Sigmoid colon (tissue), 7 donors: ENCODE data around the gene TAF10. TPM values are rescaled to one million over a fixed set of nuclear protein-coding genes. Genes with fewer than 3 reads are reported as not detected.

Source experiments
- DNase-seq: peaks from one replicate; pipeline ENCODE4 v3.0.0-alpha.2; 2019
- H3K27ac ChIP-seq, 4 donors: fragments of 200-600 bp; sonication (generic); one replicate each; pipeline ENCODE4 v1.5.1; 2016 to 2019; ENCODE audit warnings: mild to moderate bottlenecking in 1 of 4
- H3K27me3 ChIP-seq, 3 donors: fragments of 200-600 bp; sonication (generic); one replicate each; pipeline ENCODE4 v1.5.1; 2019; ENCODE audit warnings: mild to moderate bottlenecking in 1 of 3
- H3K36me3 ChIP-seq, 4 donors: fragments of 200-600 bp; sonication (generic); one replicate each; pipeline ENCODE4 v1.5.1; 2016 to 2019
- H3K4me1 ChIP-seq, 4 donors: fragments of 200-600 bp; sonication (generic); one replicate each; pipeline ENCODE4 v1.5.1; 2017 to 2019
- H3K4me3 ChIP-seq, 4 donors: fragments of 200-600 bp; sonication (generic); one replicate each; pipeline ENCODE4 v1.5.1; 2017 to 2019; ENCODE audit warnings: mild to moderate bottlenecking in 2 of 4, moderate library complexity in 1 of 4
- H3K9me3 ChIP-seq, 4 donors: fragments of 200-600 bp in 3 of 4; sonication (generic) in 3 of 4; one replicate each; pipeline versions ENCODE4 v1.5.1 to v1.6.1; 2013 to 2019
- CTCF ChIP-seq, 4 experiments: fragments of 450-650 bp in 3 of 4; fragments of 200-600 bp in 1 of 4; IDR thresholded peaks; one replicate each; pipeline ENCODE4 v1.5.1; 2016 to 2019; ENCODE audit warnings: antibody characterized with exemption in 4 of 4, mild to moderate bottlenecking in 3 of 4, moderate library complexity in 2 of 4
- EP300 ChIP-seq, 4 donors: sonication (generic); formaldehyde crosslinking; IDR thresholded peaks; one replicate each; pipeline ENCODE4 v1.6.1; 2017; ENCODE audit warnings: antibody characterized with exemption in 4 of 4
- POLR2A ChIP-seq, 2 donors: fragments of 450-650 bp; IDR thresholded peaks; one replicate each; pipeline ENCODE4 v1.6.1; 2016; ENCODE audit warnings: antibody characterized with exemption in 2 of 2, mild to moderate bottlenecking in 2 of 2, moderate library complexity in 2 of 2
- POLR2AphosphoS5 ChIP-seq, 4 donors: sonication (generic); formaldehyde crosslinking; IDR thresholded peaks; one replicate each; pipeline ENCODE4 v1.6.1; 2017; ENCODE audit warnings: antibody characterized with exemption in 4 of 4
- WGBS, 2 donors: extraction: QIAGEN DNeasy Blood & Tissue Kit; methylation state at CpG; one replicate each; pipeline ENCODE4 v1.1.7; 2013; 5-methylcytosine and 5-hydroxymethylcytosine counted together
- intact Hi-C: fragments of 100-400 bp; cut with DNase I; formaldehyde crosslinking; loops from one replicate; pipeline ENCODE4 v1.15.1; 2023
- polyA plus RNA-seq, 3 donors: library from polyadenylated mRNA; stranded (reverse); fragments of 200-250 nt; gene quantifications; one replicate each; pipeline ENCODE4 v1.2.3, GENCODE V29; 2013
- total RNA-seq, 4 donors: library from RNA; depleted of rRNA; stranded (reverse); fragments of >200 nt; gene quantifications; one replicate each; pipeline ENCODE4 v1.1.0, GENCODE V29; 2016
- donor health status: healthy with polysubstance abuse.
- donor health status: Bipolar disorder and iron deficiency.
- donor health status: healthy.

Gene TAF10
- total and polyA plus RNA-seq, 7 donors, result 33.2 to 148 (median 60.0) TPM

GRCh38 chr11:6611963-6612212 is 128 bp downstream of the TAF10 start:
- no peaks in the 10 kb centered on the region for H3K9me3 ChIP-seq
- no peak for DNase-seq
- intact Hi-C loops, result no loop called here
- H3K4me3 ChIP-seq, result peak overlapping the region; percentile 64 to 90 (median 82)
- peak overlapping the region; percentile 98 to 99 (median 98) for H3K27ac ChIP-seq
- peaks cover 29 to 69% (median 48%) of the 10 kb centered on the region in 4 donors for H3K36me3 ChIP-seq
- H3K27me3 ChIP-seq, result no peaks in the 10 kb centered on the region
- no peak for TF ChIP-seq POLR2AphosphoS5 (IDR thresholded peaks at IDR 0.05)
- TF ChIP-seq EP300 (IDR thresholded peaks at IDR 0.05), result no peak
- TF ChIP-seq CTCF (IDR thresholded peaks at IDR 0.05), result no peak
- TF ChIP-seq POLR2A (IDR thresholded peaks at IDR 0.05), result no peak
- WGBS, 2 donors, result 1% methylated on average over 36 of the region's 36 CpGs
- peaks cover 0 to 62% (median 58%) of the 10 kb centered on the region in 4 donors for H3K4me1 ChIP-seq

GRCh38 chr11:6611092-6611962 is 689 bp downstream of the TAF10 start:
- peak; percentile 84 for DNase-seq
- H3K27ac ChIP-seq, result peak overlapping the region; percentile 98 to 99 (median 98)
- H3K4me3 ChIP-seq, result peak overlapping the region; percentile 64 to 90 (median 82)
- H3K4me1 ChIP-seq, result peaks cover 0 to 68% (median 62%) of the 10 kb centered on the region in 4 donors
- H3K27me3 ChIP-seq, result no peaks in the 10 kb centered on the region
- TF ChIP-seq POLR2AphosphoS5 (IDR thresholded peaks at IDR 0.05), result peak; percentile 31 to 55 (median 37)
- no peak for TF ChIP-seq EP300 (IDR thresholded peaks at IDR 0.05)
- no peaks in the 10 kb centered on the region for H3K9me3 ChIP-seq
- intact Hi-C loops, result no loop called here
- 10 to 16% methylated on average over 39 of the region's 39 CpGs for WGBS, 2 donors
- H3K36me3 ChIP-seq, result peaks cover 29 to 63% (median 47%) of the 10 kb centered on the region in 4 donors

GRCh38 chr11:6610591-6610990 is 1.4 kb downstream of the TAF10 start:
- Histone ChIP-seq H3K4me1 (peaks cover 0 to 75% (median 68%) of the 10 kb centered on the region in 4 donors), H3K27me3 (no peaks in the 10 kb centered on the region), H3K4me3 (peak overlapping the region; percentile 64 to 90 (median 82)), H3K36me3 (peaks cover 29 to 56% (median 43%) of the 10 kb centered on the region in 4 donors), H3K9me3 (no peaks in the 10 kb centered on the region), H3K27ac (peak overlapping the region; percentile 98 to 99 (median 98))
- DNase-seq, result peak; percentile 71
- WGBS, 2 donors, result 86 to 90% methylated on average over 6 of the region's 6 CpGs
- intact Hi-C loops, result no loop called here
- TF ChIP-seq EP300 (IDR thresholded peaks at IDR 0.05) (no peak), POLR2AphosphoS5 (IDR thresholded peaks at IDR 0.05) (peak in 1 of 4 donors; percentile 7)

GRCh38 chr11:6609502-6610015 is 2.5 kb downstream of the TAF10 start:
- TF ChIP-seq POLR2AphosphoS5 (IDR thresholded peaks at IDR 0.05) (peak in 1 of 4 donors; percentile 17), CTCF (IDR thresholded peaks at IDR 0.05) (no peak), POLR2A (IDR thresholded peaks at IDR 0.05) (no peak)
- intact Hi-C loops, result no loop called here
- Histone ChIP-seq H3K9me3 (no peaks in the 10 kb centered on the region), H3K4me3 (no peak overlapping the region), H3K36me3 (peaks cover 29 to 46% (median 35%) of the 10 kb centered on the region in 4 donors), H3K4me1 (peaks cover 0 to 85% (median 72%) of the 10 kb centered on the region in 4 donors), H3K27me3 (no peaks in the 10 kb centered on the region), H3K27ac (peak overlapping the region; percentile 98 to 99 (median 98))
- DNase-seq, result peak; percentile 67
- 79 to 90% methylated on average over 8 of the region's 8 CpGs for WGBS, 2 donors

GRCh38 chr11:6608726-6609501 is 3.1 kb downstream of the TAF10 start:
- DNase-seq, result peak; percentile 84
- peaks cover 29 to 39% (median 34%) of the 10 kb centered on the region in 4 donors for H3K36me3 ChIP-seq
- no peaks in the 10 kb centered on the region for H3K9me3 ChIP-seq
- H3K4me1 ChIP-seq, result peaks cover 0 to 85% (median 72%) of the 10 kb centered on the region in 4 donors
- H3K4me3 ChIP-seq, result no peak overlapping the region
- no peaks in the 10 kb centered on the region for H3K27me3 ChIP-seq
- intact Hi-C loops, result no loop called here
- WGBS, 2 donors, result 85 to 87% methylated on average over 14 of the region's 14 CpGs
- H3K27ac ChIP-seq, result peak overlapping the region; percentile 98 to 99 (median 98)
- no peak for TF ChIP-seq CTCF (IDR thresholded peaks at IDR 0.05)
- peak; percentile 5 to 43 (median 23) for TF ChIP-seq POLR2AphosphoS5 (IDR thresholded peaks at IDR 0.05)
- TF ChIP-seq EP300 (IDR thresholded peaks at IDR 0.05), result no peak
- TF ChIP-seq POLR2A (IDR thresholded peaks at IDR 0.05), result no peak
